HL-60 (cell line): ENCODE results near the gene NKAIN2.

Experiments used
- DNase-seq, 2 experiments: peaks; one replicate each; pipeline ENCODE4 v3.0.0-alpha.2; 2010 to 2020; ENCODE audit warnings: low read depth in 1 of 2, low spot score in 1 of 2
- H3K27ac ChIP-seq: fragments of 250-450 bp; sonication (Bioruptor Pico); replicated peaks from 2 replicates; pipeline ENCODE4 v1.5.1; 2020; ENCODE audit warnings: mild to moderate bottlenecking, moderate library complexity
- H3K27me3 ChIP-seq: fragments of 250-450 bp; sonication (Bioruptor Pico); 2 replicates; pipeline ENCODE4 v1.5.1; 2021; ENCODE audit warnings: mild to moderate bottlenecking, moderate library complexity; ENCODE audit not compliant: insufficient read depth, poor library complexity, severe bottlenecking
- H3K4me3 ChIP-seq: replicated peaks from 2 replicates; pipeline ENCODE4 v1.5.1; 2011; ENCODE audit warnings: mild to moderate bottlenecking, control low read depth, low read length; ENCODE audit not compliant: insufficient read depth
- CTCF ChIP-seq: IDR thresholded peaks from one replicate; pipeline ENCODE4 v1.5.1; 2011; ENCODE audit warnings: low read length, control low read depth, inconsistent platforms; ENCODE audit not compliant: insufficient read depth
- GABPA ChIP-seq: IDR thresholded peaks from 2 replicates; pipeline ENCODE4 v1.6.1; 2012; ENCODE audit warnings: low read depth
- POLR2AphosphoS5 ChIP-seq: IDR thresholded peaks from 2 replicates; pipeline ENCODE4 v1.6.1; 2012; ENCODE audit warnings: low read depth
- REST ChIP-seq: IDR thresholded peaks from 2 replicates; pipeline ENCODE4 v1.6.1; 2012; ENCODE audit warnings: low read depth; ENCODE audit not compliant: insufficient replicate concordance
- SPI1 ChIP-seq: IDR thresholded peaks from 2 replicates; pipeline ENCODE4 v1.6.1; 2012; ENCODE audit warnings: low read depth, mild to moderate bottlenecking, borderline replicate concordance

Gene NKAIN2

GRCh38 chr6:123854201-123854600 lies 50.5 kb downstream of the NKAIN2 start:
- TF ChIP-seq POLR2AphosphoS5 (no peak), CTCF (no peak), GABPA (no peak), REST (no peak), SPI1 (no peak)
- Histone ChIP-seq H3K27ac (no peak overlapping the region), H3K27me3 (no peaks in the 10 kb centered on the region), H3K4me3 (no peak overlapping the region)
- DNase-seq: no peak

GRCh38 chr6:123855506-123855905 lies 51.8 kb downstream of the NKAIN2 start:
- DNase-seq: no peak
- H3K4me3 ChIP-seq: no peak overlapping the region
- TF ChIP-seq REST (no peak), POLR2AphosphoS5 (no peak), CTCF (no peak), GABPA (no peak), SPI1 (no peak)
- no peaks in the 10 kb centered on the region for H3K27me3 ChIP-seq
- H3K27ac ChIP-seq: no peak overlapping the region

- H3K4me3 ChIP-seq: no peak overlapping the region
- DNase-seq: no peak
- H3K27me3 ChIP-seq: no peaks in the 10 kb centered on the region
- H3K27ac ChIP-seq: no peak overlapping the region
- TF ChIP-seq POLR2AphosphoS5 (no peak), REST (no peak), GABPA (no peak), CTCF (no peak), SPI1 (no peak)
These were observed 55.6 kb downstream of the NKAIN2 start for GRCh38 chr6:123859291-123859690.
